NT2/D1 (cell line): ENCODE measurements around the gene KIF12.

Experiments used
- DNase-seq: peaks from one replicate; pipeline ENCODE4 v3.0.0-alpha.2; 2011; ENCODE audit warnings: low read depth, low spot score
- H3K27me3 ChIP-seq: 2 replicates; pipeline ENCODE4 v1.6.0; 2011; ENCODE audit warnings: mild to moderate bottlenecking; ENCODE audit not compliant: insufficient read length, insufficient read depth
- H3K36me3 ChIP-seq: 2 replicates; pipeline ENCODE4 v1.6.1; 2011; ENCODE audit warnings: mild to moderate bottlenecking, low read length, mixed read lengths; ENCODE audit not compliant: insufficient read depth, insufficient read length
- H3K4me1 ChIP-seq: 2 replicates; pipeline ENCODE4 v1.5.1; 2011; ENCODE audit not compliant: insufficient read depth, insufficient read length
- H3K4me3 ChIP-seq: 2 replicates; pipeline ENCODE4 v1.5.1; 2011; ENCODE audit warnings: low read depth; ENCODE audit not compliant: insufficient read length
- H3K9ac ChIP-seq: 2 replicates; pipeline ENCODE4 v1.6.0; 2011; ENCODE audit warnings: low read depth; ENCODE audit not compliant: insufficient read length
- H3K9me3 ChIP-seq: 2 replicates; pipeline ENCODE4 v1.5.1; 2011; ENCODE audit warnings: mild to moderate bottlenecking, low read length; ENCODE audit not compliant: insufficient read depth
- SUZ12 ChIP-seq: IDR thresholded peaks from 2 replicates; pipeline ENCODE4 v1.6.1; 2011; ENCODE audit not compliant: insufficient read length, insufficient read depth; ENCODE audit errors: extremely low read depth
- YY1 ChIP-seq: IDR thresholded peaks from 2 replicates; pipeline ENCODE4 v1.6.1; 2011; ENCODE audit not compliant: insufficient read length, insufficient read depth
- ZNF274 ChIP-seq: IDR thresholded peaks from 2 replicates; pipeline ENCODE4 v1.6.1; 2011; ENCODE audit warnings: mild to moderate bottlenecking, low read depth, low read length

The KIF12 gene

GRCh38 chr9:114121227-114122135 lies 22.4 kb upstream of the KIF12 start:
- DNase-seq = no peak
- H3K4me1 ChIP-seq = peaks cover 8% of the 10 kb centered on the region

GRCh38 chr9:114120192-114121014 lies 21.3 kb upstream of the KIF12 start:
- H3K4me1 ChIP-seq = peaks cover 16% of the 10 kb centered on the region
- TF ChIP-seq ZNF274 (no peak), YY1 (no peak), SUZ12 (no peak)
- no peaks in the 10 kb centered on the region for H3K36me3 ChIP-seq
- H3K9me3 ChIP-seq = no peaks in the 10 kb centered on the region
- H3K4me3 ChIP-seq = no peak overlapping the region
- H3K27me3 ChIP-seq = peaks cover 4% of the 10 kb centered on the region
- no peak overlapping the region for H3K9ac ChIP-seq
- no peak for DNase-seq

More at GRCh38 chr9:114121227-114122135, 22.4 kb upstream of the KIF12 start:
- no peaks in the 10 kb centered on the region for H3K9me3 ChIP-seq
- H3K9ac ChIP-seq = no peak overlapping the region
- H3K4me3 ChIP-seq = no peak overlapping the region
- no peaks in the 10 kb centered on the region for H3K27me3 ChIP-seq
- H3K36me3 ChIP-seq = no peaks in the 10 kb centered on the region
- TF ChIP-seq SUZ12 (no peak), YY1 (no peak), ZNF274 (no peak)

- TF ChIP-seq YY1 (no peak), ZNF274 (no peak), SUZ12 (no peak)
- H3K4me3 ChIP-seq = no peak overlapping the region
- no peak overlapping the region for H3K9ac ChIP-seq
- H3K9me3 ChIP-seq = no peaks in the 10 kb centered on the region
- peaks cover 16% of the 10 kb centered on the region for H3K4me1 ChIP-seq
- no peak for DNase-seq
- H3K27me3 ChIP-seq = peaks cover 5% of the 10 kb centered on the region
- no peaks in the 10 kb centered on the region for H3K36me3 ChIP-seq
Observed at GRCh38 chr9:114119242-114120191, 20.4 kb upstream of the KIF12 start.

- peaks cover 19% of the 10 kb centered on the region for H3K4me1 ChIP-seq
- no peaks in the 10 kb centered on the region for H3K9me3 ChIP-seq
- no peak for TF ChIP-seq ZNF274
- no peaks in the 10 kb centered on the region for H3K36me3 ChIP-seq
- no peak overlapping the region for H3K4me3 ChIP-seq
- H3K9ac ChIP-seq = no peak overlapping the region
- H3K27me3 ChIP-seq = peaks cover 11% of the 10 kb centered on the region
- no peak for DNase-seq
Observed at GRCh38 chr9:114117996-114118830, 19.1 kb upstream of the KIF12 start.

- H3K27me3 ChIP-seq = peaks cover 12% of the 10 kb centered on the region
- no peaks in the 10 kb centered on the region for H3K9me3 ChIP-seq
- DNase-seq = no peak
- H3K36me3 ChIP-seq = no peaks in the 10 kb centered on the region
- peaks cover 20% of the 10 kb centered on the region for H3K4me1 ChIP-seq
- no peak overlapping the region for H3K9ac ChIP-seq
- TF ChIP-seq SUZ12 (no peak), YY1 (no peak), ZNF274 (no peak)
- no peak overlapping the region for H3K4me3 ChIP-seq
Observed at GRCh38 chr9:114117614-114117995, 18.5 kb upstream of the KIF12 start.

- Histone ChIP-seq H3K9ac (no peak overlapping the region), H3K4me3 (no peak overlapping the region), H3K9me3 (no peaks in the 10 kb centered on the region), H3K27me3 (peaks cover 12% of the 10 kb centered on the region), H3K36me3 (no peaks in the 10 kb centered on the region), H3K4me1 (peaks cover 20% of the 10 kb centered on the region)
- TF ChIP-seq YY1 = no peak
- DNase-seq = no peak
Observed at GRCh38 chr9:114116126-114116747, 17.1 kb upstream of the KIF12 start.
